ENCODE measurements around the gene FMN1.

FMN1 gene

DNA sequence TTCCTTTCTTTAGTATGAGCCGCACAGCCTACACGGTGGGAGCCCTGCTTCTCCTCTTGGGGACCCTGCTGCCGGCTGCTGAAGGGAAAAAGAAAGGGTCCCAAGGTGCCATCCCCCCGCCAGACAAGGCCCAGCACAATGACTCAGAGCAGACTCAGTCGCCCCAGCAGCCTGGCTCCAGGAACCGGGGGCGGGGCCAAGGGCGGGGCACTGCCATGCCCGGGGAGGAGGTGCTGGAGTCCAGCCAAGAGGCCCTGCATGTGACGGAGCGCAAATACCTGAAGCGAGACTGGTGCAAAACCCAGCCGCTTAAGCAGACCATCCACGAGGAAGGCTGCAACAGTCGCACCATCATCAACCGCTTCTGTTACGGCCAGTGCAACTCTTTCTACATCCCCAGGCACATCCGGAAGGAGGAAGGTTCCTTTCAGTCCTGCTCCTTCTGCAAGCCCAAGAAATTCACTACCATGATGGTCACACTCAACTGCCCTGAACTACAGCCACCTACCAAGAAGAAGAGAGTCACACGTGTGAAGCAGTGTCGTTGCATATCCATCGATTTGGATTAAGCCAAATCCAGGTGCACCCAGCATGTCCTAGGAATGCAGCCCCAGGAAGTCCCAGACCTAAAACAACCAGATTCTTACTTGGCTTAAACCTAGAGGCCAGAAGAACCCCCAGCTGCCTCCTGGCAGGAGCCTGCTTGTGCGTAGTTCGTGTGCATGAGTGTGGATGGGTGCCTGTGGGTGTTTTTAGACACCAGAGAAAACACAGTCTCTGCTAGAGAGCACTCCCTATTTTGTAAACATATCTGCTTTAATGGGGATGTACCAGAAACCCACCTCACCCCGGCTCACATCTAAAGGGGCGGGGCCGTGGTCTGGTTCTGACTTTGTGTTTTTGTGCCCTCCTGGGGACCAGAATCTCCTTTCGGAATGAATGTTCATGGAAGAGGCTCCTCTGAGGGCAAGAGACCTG, 463.5 kb downstream of the FMN1 start:
- Histone ChIP-seq H3K27me3 (peaks cover 45% of the 10 kb centered on the region), H3K27ac (no peak overlapping the region), H3K36me3 (no peaks in the 10 kb centered on the region), H3K4me3 (ENCODE audit: low read depth in 1 of 2, low read length in 1 of 2) (no peak overlapping the region), H3K9me3 (no peaks in the 10 kb centered on the region), H3K4me1 (ENCODE audit: control insufficient read depth in 1 of 2, insufficient read depth in 1 of 2, low read depth in 1 of 2, low read length in 1 of 2) (no peaks in the 10 kb centered on the region)
- TF ChIP-seq, protein P1, sequence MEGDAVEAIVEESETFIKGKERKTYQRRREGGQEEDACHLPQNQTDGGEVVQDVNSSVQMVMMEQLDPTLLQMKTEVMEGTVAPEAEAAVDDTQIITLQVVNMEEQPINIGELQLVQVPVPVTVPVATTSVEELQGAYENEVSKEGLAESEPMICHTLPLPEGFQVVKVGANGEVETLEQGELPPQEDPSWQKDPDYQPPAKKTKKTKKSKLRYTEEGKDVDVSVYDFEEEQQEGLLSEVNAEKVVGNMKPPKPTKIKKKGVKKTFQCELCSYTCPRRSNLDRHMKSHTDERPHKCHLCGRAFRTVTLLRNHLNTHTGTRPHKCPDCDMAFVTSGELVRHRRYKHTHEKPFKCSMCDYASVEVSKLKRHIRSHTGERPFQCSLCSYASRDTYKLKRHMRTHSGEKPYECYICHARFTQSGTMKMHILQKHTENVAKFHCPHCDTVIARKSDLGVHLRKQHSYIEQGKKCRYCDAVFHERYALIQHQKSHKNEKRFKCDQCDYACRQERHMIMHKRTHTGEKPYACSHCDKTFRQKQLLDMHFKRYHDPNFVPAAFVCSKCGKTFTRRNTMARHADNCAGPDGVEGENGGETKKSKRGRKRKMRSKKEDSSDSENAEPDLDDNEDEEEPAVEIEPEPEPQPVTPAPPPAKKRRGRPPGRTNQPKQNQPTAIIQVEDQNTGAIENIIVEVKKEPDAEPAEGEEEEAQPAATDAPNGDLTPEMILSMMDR (IDR thresholded peaks at IDR 0.05), result no peak

DNA sequence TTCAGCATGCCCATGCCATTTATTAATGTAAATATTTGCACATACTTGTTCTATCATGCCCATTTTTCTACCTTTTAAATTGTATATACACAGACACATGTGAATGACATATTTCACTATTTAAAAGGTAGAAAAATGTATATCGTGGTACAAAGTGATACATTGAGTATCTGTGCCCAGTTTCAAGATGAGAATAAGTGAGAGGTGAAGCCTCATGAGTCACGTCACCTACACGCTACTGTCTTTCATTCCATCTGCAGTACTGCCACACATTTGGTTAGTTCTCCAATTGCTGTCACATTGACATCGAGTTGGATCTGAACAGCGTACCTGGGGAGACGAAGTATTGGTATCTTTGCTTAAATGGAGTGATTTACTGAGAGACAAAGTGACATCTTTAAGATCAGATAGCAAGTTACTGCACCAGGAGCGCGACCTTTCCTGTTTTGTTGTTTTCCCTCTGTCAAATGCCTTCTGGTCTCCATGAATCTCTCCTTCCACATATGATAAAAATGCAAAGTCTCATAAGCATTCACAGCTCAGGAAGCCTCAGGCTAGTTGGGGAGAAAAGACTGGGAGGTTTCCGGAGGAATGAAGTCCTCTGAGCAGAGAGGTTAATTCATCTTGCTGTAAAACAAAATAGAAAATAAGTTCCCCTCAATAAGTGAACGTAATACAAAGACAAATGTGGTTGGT, 464.7 kb downstream of the FMN1 start:
- Histone ChIP-seq H3K36me3 (no peaks in the 10 kb centered on the region), H3K27me3 (peaks cover 45% of the 10 kb centered on the region), H3K27ac (no peak overlapping the region), H3K4me3 (ENCODE audit: low read depth in 1 of 2, low read length in 1 of 2) (no peak overlapping the region), H3K4me1 (ENCODE audit: control insufficient read depth in 1 of 2, insufficient read depth in 1 of 2, low read depth in 1 of 2, low read length in 1 of 2) (no peaks in the 10 kb centered on the region), H3K9me3 (no peaks in the 10 kb centered on the region)
- TF ChIP-seq, protein P1 (IDR thresholded peaks at IDR 0.05), result no peak

DNA sequence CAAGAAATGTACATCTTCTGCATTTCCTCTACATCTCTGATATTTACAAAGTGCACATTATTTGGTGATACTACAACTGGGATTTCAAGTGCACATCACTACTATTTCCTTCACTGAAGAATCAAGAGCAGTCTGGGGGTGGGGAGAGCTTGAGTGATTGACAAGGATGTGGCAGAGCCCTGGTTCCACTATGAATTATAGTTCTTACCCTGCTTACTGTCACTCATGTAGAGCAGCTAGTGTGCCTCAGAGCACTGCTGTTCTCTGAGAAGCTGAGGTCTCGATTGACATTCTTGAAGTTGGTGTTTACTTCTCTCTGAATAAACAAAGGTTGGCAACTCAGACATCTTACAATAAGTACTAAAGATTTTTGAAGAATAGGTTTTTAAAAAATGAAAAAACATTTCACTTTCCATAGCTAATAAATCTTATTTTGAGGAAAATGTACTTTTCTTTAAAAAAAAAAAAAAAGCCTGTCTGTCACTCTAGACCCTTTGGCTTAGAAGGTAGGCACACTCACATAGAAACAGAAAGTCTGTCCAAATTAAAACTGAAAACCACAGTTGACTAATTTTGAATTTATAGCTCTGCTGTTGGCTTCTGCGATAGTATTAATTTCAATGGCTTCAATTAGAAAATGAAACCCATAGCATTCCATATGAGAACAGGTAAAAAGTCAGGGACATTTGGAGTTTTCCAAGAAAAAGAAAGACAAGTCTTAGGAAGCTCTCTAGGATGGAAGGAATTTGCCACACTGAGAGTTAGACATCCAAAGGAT, 471.2 kb downstream of the FMN1 start:
- peaks cover 74% of the 10 kb centered on the region for H3K27me3 ChIP-seq
- no peaks in the 10 kb centered on the region for H3K36me3 ChIP-seq

DNA sequence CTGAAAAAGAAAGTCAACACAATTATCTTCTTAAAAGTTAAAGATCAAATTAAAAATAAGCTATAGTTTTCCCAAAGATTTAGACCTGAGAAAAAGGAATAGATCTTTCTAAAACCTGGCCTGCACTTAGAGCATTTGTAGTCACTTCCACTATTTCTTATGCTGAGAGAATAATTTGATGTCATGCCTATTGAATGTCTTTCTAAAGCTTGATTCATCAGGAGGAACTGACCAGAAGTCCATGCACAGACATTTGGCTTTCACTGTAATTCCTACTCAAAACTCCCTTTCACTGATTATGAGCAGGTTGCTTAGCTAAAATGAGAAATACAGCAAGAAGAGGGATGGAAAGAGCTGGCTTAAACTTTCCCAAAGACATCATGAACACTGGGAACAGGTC, 472.4 kb downstream of the FMN1 start:
- Histone ChIP-seq H3K36me3 (no peaks in the 10 kb centered on the region), H3K4me1 (ENCODE audit: control insufficient read depth in 1 of 2, insufficient read depth in 1 of 2, low read depth in 1 of 2, low read length in 1 of 2) (peaks cover under 1 to 18% of the 10 kb centered on the region in 2 experiments), H3K27ac (no peak overlapping the region), H3K9me3 (no peaks in the 10 kb centered on the region), H3K27me3 (peaks cover 85% of the 10 kb centered on the region), H3K4me3 (ENCODE audit: low read depth in 1 of 2, low read length in 1 of 2) (no peak overlapping the region)
- TF ChIP-seq, protein P1 (IDR thresholded peaks at IDR 0.05), result no peak

More for the DNA sequence above, 471.2 kb downstream of the FMN1 start:
- no peak overlapping the region for H3K27ac ChIP-seq
- H3K4me1 ChIP-seq (ENCODE audit: control insufficient read depth in 1 of 2, insufficient read depth in 1 of 2, low read depth in 1 of 2, low read length in 1 of 2), result peaks cover 0 to 5% of the 10 kb centered on the region in 2 experiments
- H3K9me3 ChIP-seq, result no peaks in the 10 kb centered on the region
- no peak overlapping the region for H3K4me3 ChIP-seq (ENCODE audit: low read depth in 1 of 2, low read length in 1 of 2)
- TF ChIP-seq, protein P1 (IDR thresholded peaks at IDR 0.05), result no peak

DNA sequence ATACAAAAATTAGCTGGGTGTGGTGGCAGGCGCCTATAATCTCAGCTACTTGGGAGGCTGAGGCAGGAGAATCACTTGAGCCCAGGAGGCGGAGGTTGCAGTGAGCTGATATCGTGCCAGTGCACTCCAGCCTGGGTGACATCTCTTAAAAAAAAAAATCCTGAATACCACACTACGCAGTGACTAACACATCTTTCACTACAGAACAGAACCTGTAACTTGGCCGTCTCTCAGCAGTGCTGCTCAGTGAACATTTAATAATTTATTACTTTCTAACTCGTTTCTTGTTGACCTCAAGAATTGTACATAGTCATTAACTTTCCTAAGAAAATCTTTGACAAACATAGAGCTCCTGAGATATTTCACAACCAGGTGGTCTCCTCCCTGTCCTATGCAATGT, 472.9 kb downstream of the FMN1 start:
- Histone ChIP-seq H3K27ac (no peak overlapping the region), H3K36me3 (no peaks in the 10 kb centered on the region)

More for the DNA sequence above, 472.9 kb downstream of the FMN1 start:
- Histone ChIP-seq H3K4me1 (ENCODE audit: control insufficient read depth in 1 of 2, insufficient read depth in 1 of 2, low read depth in 1 of 2, low read length in 1 of 2) (peaks cover 4 to 23% of the 10 kb centered on the region in 2 experiments), H3K27me3 (peaks cover 90% of the 10 kb centered on the region), H3K9me3 (no peaks in the 10 kb centered on the region), H3K4me3 (ENCODE audit: low read depth in 1 of 2, low read length in 1 of 2) (no peak overlapping the region)
- TF ChIP-seq, protein P1 (IDR thresholded peaks at IDR 0.05), result no peak
